Measurements from ENCODE around the gene RANBP10. TPM values are rescaled to one million over a fixed set of nuclear protein-coding genes. Genes with fewer than 3 reads are reported as not detected.

RANBP10 gene
- polyA plus RNA-seq, 3 donors, result 19.2 to 22.3 (median 19.2) TPM

GRCh38 chr16:67750466-67750865 is 55.9 kb downstream of the RANBP10 start:
- DNase-seq (ENCODE audit: low read depth in 3 of 3, low spot score in 2 of 3), result no peak

DNA sequence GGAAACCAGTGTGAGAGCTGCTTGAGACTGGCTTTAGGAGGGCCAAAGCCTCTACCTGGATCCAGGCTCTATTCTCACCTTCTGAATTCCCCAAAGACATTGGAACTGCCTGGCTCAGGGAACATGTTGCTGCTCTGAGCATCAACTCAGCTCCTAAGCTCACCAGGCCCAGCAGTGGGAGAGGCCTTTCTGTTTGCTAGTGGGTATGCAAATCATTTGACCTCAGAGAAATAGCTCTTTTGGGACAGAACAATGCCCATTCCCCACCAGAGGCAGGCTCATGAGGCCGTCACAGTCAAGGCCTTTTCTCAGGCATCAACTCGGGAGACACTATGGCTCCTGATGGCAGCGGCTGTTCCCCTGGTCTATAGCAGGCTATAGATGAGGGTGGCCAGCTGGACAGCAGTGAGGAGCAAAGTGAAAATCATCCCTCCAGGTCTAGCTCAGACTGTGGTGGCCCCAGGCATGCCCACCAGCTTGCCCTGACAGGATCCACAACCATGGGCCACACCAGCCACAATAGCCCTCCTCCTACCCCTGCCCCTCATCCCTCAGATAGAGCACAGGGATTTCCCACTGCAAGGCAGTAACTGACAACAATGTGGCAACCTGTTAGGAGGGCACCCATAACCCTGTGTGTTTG is 56.8 kb downstream of the RANBP10 start:
- DNase-seq (ENCODE audit: low read depth in 3 of 3, low spot score in 2 of 3), result no peak

- DNase-seq (ENCODE audit: low read depth in 3 of 3, low spot score in 2 of 3), result no peak
Measured at GRCh38 chr16:67748834-67749233, 57.5 kb downstream of the RANBP10 start.

DNA sequence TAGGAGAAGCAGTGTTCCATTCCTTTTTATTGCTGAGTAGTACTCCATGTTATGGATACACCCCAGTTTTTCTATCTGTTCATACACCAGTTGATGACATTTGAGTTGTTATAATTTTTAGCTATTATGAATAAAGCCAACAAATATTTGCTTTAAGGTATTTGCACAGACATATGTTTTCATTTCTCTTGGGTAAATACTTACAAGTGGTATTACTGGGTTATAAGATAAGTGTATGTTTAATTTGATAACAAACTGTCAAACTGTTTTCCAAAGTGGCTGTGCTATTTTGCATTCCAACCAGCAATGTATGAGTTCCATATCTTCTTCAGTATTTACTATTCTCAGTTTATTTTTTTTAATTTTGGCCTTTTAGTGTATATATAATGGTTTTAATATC is 59.5 kb downstream of the RANBP10 start:
- DNase-seq (ENCODE audit: low read depth in 3 of 3, low spot score in 2 of 3), result no peak

- no peak for DNase-seq (ENCODE audit: low read depth in 3 of 3, low spot score in 2 of 3)
Measured at GRCh38 chr16:67741118-67741517, 65.2 kb downstream of the RANBP10 start.

GRCh38 chr16:67740391-67740790 is 66.0 kb downstream of the RANBP10 start:
- no peak for DNase-seq (ENCODE audit: low read depth in 3 of 3, low spot score in 2 of 3)

GRCh38 chr16:67736858-67737257 is 69.5 kb downstream of the RANBP10 start:
- DNase-seq (ENCODE audit: low read depth in 3 of 3, low spot score in 2 of 3), result no peak

DNA sequence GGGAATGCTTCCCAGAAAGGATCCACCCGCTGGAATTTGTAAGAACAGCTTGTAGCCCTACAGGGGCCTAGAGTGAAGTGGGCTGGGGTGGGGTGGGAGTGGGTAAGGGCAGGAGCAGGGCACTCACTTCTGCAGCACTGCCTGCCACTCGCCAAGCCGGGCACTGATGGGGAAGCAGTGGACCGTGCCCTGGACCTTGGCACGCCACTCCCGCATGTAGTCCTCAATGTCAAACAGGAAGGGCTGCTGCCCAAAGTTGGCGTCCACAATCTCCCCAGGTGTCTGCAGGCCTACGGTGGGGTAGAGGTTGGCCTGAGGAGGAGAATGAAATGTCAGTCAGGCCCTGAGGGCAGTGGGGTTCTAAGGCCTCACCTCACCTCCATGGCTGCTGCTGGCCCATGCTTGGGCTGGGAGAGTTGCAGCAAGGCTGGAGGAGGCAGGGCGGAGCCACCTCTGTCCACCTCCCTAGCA is 71.6 kb downstream of the RANBP10 start:
- no peak for DNase-seq (ENCODE audit: low read depth in 3 of 3, low spot score in 2 of 3)

DNA sequence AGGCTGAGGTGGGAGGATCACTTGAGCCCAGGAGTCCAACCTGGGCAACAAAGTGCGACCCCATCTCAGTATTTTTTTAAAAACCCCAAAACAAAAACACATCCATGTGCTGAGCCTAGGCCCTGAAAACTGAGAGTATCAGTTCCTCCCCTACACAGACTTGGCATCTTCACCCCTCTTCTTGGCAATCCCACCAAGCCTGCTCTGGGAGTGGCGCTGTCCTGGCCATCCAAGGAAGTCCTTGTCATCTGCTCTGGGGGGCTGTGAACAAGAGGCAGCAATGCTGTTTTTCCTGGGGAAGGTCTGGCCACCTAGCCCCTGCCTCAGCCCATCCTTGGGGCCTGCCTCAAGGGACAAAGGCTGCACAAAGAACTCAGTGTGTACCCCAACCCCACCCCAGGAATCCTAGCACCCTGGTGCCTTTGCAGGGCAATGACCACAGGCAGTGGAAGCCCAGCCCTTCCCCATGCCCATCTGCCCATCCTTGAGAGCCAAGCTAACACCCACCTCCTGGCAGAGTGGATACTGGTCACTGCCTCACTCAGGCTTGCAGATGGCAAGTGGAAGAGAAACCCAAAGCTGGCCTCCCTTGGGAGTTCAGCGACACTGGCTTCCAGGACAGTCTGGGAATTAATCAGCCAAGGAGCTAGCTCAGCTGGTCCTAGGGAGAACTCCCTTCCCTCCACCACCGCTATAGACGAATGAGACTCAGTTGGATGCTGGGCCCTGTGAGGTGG is 72.5 kb downstream of the RANBP10 start:
- DNase-seq (ENCODE audit: low read depth in 3 of 3, low spot score in 2 of 3), result no peak

DNA sequence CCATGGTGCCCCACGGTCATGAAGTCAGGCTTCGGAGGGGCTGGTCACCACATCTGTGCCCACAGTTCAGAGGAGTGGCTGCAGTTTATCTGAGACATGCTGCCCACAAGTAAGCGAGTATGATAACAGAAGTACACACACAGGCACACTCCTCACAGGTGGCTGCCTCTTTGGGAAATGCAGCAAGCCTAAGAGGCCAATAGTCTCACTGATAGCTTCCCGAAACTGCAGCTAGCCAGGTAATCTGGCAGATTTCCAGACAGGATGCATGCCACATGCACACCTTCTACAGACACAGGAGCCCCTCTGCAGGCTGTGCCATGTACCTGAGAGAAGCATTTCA is 74.6 kb downstream of the RANBP10 start:
- DNase-seq (ENCODE audit: low read depth in 3 of 3, low spot score in 2 of 3), result no peak

- DNase-seq (ENCODE audit: low read depth in 3 of 3, low spot score in 2 of 3), result no peak
Measured at GRCh38 chr16:67731071-67731752, 75.1 kb downstream of the RANBP10 start.

GRCh38 chr16:67730326-67730725 is 76.0 kb downstream of the RANBP10 start:
- DNase-seq (ENCODE audit: low read depth in 3 of 3, low spot score in 2 of 3), result no peak

DNA sequence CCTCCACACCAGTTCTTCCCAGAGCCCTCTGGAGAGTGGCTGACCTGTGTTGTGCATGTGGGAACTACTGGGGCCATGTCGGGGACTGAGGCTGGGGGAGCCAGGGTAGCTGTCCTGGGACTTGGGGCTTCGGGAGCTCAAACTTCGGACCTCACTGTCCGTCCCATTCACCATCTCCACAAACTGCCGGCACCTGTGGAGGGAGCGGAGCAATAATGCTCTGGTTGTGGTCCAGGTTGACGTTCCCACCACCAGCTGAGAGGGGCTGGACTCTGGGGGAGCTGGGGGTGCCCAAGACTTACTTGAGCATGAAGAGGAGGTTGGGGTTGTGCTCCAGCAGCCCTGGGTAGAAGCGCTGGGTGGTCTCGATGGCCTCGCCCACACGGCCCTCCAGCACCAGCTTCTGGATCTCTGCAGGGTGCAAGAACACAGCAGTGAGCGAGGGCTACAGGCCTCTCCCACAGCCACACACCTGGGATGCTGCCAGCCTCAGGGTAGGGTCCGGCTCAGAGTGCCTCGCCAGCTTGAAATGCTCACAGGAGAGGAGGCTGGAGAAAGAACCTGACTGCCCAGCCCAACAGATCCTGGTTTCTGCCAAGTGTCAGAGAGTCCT is 76.6 kb downstream of the RANBP10 start:
- no peak for DNase-seq (ENCODE audit: low read depth in 3 of 3, low spot score in 2 of 3)

- no peak for DNase-seq (ENCODE audit: low read depth in 3 of 3, low spot score in 2 of 3)
Measured at GRCh38 chr16:67727521-67728485, 78.6 kb downstream of the RANBP10 start.

GRCh38 chr16:67726106-67727034 is 80.0 kb downstream of the RANBP10 start:
- no peak for DNase-seq (ENCODE audit: low read depth in 3 of 3, low spot score in 2 of 3)

GRCh38 chr16:67723911-67724305 is 82.5 kb downstream of the RANBP10 start:
- no peak for DNase-seq (ENCODE audit: low read depth in 3 of 3, low spot score in 2 of 3)

- no peak for DNase-seq (ENCODE audit: low read depth in 3 of 3, low spot score in 2 of 3)
Measured at GRCh38 chr16:67723151-67723910, 83.0 kb downstream of the RANBP10 start.

DNA sequence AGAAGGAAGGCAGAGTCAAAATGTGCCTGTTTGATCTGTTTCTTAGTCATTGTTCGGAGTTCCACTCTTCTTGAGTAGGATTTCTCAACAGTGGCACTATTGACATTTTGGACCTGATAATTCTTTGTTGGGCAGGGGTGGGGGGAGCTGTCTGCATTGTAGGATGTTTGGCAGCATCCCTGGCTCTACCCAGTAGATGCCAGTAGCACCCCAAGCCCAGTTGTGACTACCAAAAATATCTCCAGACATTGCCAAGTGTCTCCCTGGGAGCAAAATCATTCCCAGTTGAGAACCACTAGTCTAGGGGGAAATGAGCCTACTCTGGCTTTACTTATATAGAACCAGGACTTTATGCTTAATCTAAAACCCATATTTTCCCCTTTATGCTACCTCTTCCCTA is 86.1 kb downstream of the RANBP10 start:
- DNase-seq (ENCODE audit: low read depth in 3 of 3, low spot score in 2 of 3), result no peak

- DNase-seq (ENCODE audit: low read depth in 3 of 3, low spot score in 2 of 3), result no peak
Measured at GRCh38 chr16:67719778-67720144, 86.6 kb downstream of the RANBP10 start.

Data from right renal cortex interstitium (tissue), 3 donors.